AG09309 (cell line): ENCODE results near the gene FGF12.

Source experiments
- DNase-seq: peaks from one replicate; pipeline ENCODE4 v3.0.0-alpha.2; 2010; ENCODE audit warnings: low read depth
- H3K4me3 ChIP-seq: 2 replicates; pipeline ENCODE4 v1.5.1; 2011; ENCODE audit warnings: mild to moderate bottlenecking, low read depth, low read length, moderate library complexity; ENCODE audit not compliant: control insufficient read depth
- CTCF ChIP-seq: IDR thresholded peaks from 2 replicates; pipeline ENCODE4 v1.5.1; 2011; ENCODE audit warnings: mild to moderate bottlenecking, low read depth, low read length, inconsistent platforms; ENCODE audit not compliant: insufficient read depth, control insufficient read depth; ENCODE audit errors: missing control alignments

The FGF12 gene

GRCh38 chr3:192434186-192434585, 293.2 kb downstream of the FGF12 start:
- no peak for TF ChIP-seq CTCF
- no peak overlapping the region for H3K4me3 ChIP-seq
- no peak for DNase-seq

- TF ChIP-seq CTCF, result no peak
- no peak for DNase-seq
- H3K4me3 ChIP-seq, result no peak overlapping the region
Measured at GRCh38 chr3:192433704-192434103, 293.6 kb downstream of the FGF12 start.

DNA sequence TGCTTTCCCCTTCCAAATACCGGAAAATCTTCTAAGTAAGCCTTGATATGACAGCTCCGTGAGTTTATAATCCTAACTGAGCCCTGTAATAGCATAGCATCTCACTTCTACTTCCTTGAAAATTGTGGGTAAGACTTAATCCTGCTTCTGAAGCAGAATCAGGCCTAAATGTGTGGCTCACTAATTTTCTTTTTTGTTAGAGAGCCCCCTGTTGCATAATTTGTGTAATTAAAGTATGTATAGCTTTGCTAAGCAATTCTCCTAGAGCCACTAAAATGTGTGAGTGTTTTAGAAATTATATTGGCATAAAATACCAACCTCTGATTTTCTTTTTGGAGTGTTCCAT, 304.4 kb downstream of the FGF12 start:
- H3K4me3 ChIP-seq, result no peak overlapping the region
- no peak for TF ChIP-seq CTCF
- no peak for DNase-seq

DNA sequence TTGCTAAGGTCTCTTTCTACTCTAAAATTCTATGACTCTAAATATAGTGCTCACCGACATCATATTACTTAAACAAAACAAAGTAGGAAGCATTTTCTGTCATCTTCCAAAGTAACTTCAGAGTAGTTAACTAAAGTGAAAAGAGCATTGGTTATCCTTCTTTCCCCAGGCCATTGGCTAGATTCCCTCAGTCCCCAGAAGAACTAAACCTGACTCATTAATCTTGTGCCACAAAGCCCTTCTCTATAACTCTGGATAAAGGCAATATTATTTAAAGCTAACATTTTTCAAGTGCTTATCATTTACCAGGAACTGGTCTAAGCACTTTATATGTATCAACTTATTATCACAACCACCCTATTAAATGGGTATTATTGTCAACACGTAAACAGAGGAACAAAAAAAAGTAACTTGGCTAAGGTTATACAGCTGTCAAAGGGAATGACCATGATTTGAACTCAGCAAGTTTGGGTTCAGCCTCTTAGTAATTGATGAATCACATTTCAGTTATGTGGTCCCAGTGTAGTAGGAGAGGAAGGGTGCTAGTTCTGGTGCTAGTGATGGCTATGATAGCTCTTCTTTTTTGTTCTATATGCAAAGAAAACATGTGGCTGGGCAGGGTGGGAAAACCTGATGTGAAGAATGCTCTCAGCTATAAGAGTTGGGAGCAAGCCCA, 304.9 kb downstream of the FGF12 start:
- H3K4me3 ChIP-seq, result no peak overlapping the region
- no peak for DNase-seq

DNA sequence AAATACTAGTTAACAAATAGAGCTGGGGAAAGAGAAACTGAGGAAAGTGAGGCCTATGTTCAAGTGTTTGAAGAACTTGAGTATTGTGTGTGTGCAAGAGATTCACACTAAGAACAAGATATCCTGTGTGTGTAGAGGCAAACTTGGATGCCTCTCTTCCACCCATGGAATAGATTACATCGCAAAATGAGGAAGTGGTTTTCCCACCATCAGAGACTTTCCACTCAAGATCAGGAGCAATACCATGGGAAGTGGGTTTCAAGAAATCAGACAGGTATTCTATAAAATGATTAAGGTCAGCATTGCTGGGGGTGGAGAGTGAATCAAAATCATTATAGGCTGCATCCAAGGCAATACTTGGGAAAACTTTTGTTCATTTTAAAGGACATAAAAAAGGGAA, 308.0 kb downstream of the FGF12 start:
- H3K4me3 ChIP-seq, result no peak overlapping the region
- TF ChIP-seq CTCF, result no peak
- DNase-seq, result no peak

More for the DNA sequence above, 304.9 kb downstream of the FGF12 start:
- TF ChIP-seq CTCF, result no peak

- H3K4me3 ChIP-seq, result no peak overlapping the region
- TF ChIP-seq CTCF, result no peak
- no peak for DNase-seq
Measured at GRCh38 chr3:192417559-192418055, 309.7 kb downstream of the FGF12 start.

GRCh38 chr3:192417017-192417416, 310.3 kb downstream of the FGF12 start:
- no peak for TF ChIP-seq CTCF
- no peak for DNase-seq
- no peak overlapping the region for H3K4me3 ChIP-seq
